ENCODE measurements around the gene LIPC.

GRCh38 chr15:58565619-58566018, 133.8 kb downstream of the LIPC start:
- TF ChIP-seq CTCF (IDR thresholded peaks at IDR 0.05) (no peak), POLR2A (IDR thresholded peaks at IDR 0.05) (no peak)
